PC-9 (cell line): ENCODE measurements around the gene CMTM8.
"Not testable (repeated sequence)": the region's sequence is repeated elsewhere in the genome, so short reads cannot be mapped to it uniquely, and the experiment has no call there.

Experiments used
- CTCF ChIP-seq: fragments of 200-600 bp; sonication (generic); conservative IDR thresholded peaks from 2 replicates; pipeline ENCODE4 v1.6.1; 2017; ENCODE audit warnings: mixed run types, antibody characterized with exemption, mild to moderate bottlenecking, moderate library complexity
- EZH2 ChIP-seq: fragments of 200-600 bp; sonication (generic); IDR thresholded peaks from 2 replicates; pipeline ENCODE4 v1.8.0; 2017; ENCODE audit warnings: antibody characterized with exemption, low read depth

DNA sequence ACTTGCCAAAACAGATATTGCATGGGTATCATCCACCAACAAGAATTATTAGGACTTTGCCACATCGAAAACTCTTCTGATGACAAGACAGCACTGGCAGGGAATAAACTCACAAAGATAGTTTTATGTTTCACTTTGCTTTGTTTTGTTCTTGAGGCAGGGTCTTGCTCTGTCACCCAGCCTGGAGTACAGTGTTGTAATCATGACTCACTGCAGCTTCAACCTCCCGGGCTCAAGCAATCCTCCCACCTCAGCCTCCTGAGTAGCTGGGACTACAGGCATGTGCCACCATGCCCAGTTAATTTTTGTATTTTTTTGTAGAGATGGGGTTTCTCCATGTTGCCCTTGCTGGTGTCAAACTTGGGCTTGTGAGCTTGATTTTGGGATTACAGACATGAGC lies 151.1 kb downstream of the CMTM8 start:
- not testable (repeated sequence) for TF ChIP-seq CTCF, EZH2
